ENCODE results near the gene DNAJA3.

GRCh38 chr16:4465977-4466779 is 40.5 kb downstream of the DNAJA3 start:
- TF ChIP-seq CTCF (IDR thresholded peaks at IDR 0.05) (no peak), POLR2A (IDR thresholded peaks at IDR 0.05) (no peak)

All from testis (tissue), 2 donors.